ENCODE measurements around the gene AURKAIP1. TPM values are rescaled to one million over a fixed set of nuclear protein-coding genes. Genes with fewer than 3 reads are reported as not detected.

Gene AURKAIP1
- total and polyA plus RNA-seq, 2 of the 13 experiments (the other 11 are each of a cell fraction or from before 2014, with no cell fraction given) = 69.5 to 175 TPM

DNA sequence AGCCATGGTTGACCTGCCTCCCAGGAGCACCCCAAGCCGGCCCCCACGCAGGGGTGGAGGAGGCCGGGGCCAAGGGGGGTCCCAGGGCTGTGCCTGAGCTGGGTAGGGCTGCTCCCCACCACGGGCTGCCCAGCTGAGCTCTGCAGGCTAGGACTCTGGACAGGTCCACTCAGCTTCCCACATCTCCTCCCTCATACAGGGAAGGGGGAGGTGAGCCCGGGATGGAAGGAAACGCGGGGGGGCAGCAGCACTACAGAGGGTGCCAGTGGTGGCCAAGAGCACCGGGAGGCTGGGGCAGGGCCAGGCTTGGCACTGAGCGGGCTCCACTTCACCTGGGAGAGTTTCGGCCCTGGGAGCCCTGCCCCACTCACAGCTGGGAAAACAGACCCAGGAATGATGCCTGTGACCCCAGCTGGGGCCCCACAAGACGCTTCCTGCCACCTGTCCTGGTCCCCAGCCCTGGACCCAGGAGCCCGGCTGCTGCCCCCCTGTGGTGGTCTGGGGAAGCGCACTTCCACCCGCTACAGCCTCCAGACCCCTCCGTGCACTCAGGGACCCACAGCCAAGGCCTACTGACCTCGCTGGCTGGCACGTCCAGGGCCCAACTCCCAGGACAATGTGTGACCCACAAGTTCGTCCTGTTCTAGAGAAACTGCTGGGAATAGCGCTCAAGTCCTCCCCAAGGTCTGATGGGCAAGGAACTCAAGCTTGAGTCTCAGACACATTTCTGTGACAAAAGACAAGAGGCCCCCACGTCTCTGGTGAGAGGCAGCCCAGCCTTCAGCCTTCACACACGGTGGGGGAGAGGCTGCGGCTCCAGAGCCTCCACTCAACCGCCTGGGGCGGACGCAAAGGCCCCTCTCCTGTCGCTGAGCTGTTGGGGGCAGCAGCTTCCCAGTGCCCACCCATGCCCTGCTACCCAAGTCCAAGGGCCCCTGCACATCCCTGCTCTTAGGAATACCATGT, 3.0 kb downstream of the AURKAIP1 start (continued):
- TF ChIP-seq, protein P1, sequence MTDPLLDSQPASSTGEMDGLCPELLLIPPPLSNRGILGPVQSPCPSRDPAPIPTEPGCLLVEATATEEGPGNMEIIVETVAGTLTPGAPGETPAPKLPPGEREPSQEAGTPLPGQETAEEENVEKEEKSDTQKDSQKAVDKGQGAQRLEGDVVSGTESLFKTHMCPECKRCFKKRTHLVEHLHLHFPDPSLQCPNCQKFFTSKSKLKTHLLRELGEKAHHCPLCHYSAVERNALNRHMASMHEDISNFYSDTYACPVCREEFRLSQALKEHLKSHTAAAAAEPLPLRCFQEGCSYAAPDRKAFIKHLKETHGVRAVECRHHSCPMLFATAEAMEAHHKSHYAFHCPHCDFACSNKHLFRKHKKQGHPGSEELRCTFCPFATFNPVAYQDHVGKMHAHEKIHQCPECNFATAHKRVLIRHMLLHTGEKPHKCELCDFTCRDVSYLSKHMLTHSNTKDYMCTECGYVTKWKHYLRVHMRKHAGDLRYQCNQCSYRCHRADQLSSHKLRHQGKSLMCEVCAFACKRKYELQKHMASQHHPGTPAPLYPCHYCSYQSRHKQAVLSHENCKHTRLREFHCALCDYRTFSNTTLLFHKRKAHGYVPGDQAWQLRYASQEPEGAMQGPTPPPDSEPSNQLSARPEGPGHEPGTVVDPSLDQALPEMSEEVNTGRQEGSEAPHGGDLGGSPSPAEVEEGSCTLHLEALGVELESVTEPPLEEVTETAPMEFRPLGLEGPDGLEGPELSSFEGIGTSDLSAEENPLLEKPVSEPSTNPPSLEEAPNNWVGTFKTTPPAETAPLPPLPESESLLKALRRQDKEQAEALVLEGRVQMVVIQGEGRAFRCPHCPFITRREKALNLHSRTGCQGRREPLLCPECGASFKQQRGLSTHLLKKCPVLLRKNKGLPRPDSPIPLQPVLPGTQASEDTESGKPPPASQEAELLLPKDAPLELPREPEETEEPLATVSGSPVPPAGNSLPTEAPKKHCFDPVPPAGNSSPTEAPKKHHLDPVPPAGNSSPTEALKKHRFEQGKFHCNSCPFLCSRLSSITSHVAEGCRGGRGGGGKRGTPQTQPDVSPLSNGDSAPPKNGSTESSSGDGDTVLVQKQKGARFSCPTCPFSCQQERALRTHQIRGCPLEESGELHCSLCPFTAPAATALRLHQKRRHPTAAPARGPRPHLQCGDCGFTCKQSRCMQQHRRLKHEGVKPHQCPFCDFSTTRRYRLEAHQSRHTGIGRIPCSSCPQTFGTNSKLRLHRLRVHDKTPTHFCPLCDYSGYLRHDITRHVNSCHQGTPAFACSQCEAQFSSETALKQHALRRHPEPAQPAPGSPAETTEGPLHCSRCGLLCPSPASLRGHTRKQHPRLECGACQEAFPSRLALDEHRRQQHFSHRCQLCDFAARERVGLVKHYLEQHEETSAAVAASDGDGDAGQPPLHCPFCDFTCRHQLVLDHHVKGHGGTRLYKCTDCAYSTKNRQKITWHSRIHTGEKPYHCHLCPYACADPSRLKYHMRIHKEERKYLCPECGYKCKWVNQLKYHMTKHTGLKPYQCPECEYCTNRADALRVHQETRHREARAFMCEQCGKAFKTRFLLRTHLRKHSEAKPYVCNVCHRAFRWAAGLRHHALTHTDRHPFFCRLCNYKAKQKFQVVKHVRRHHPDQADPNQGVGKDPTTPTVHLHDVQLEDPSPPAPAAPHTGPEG (CRISPR knock-in tag; IDR thresholded peaks at IDR 0.05) = 0 out of 2 replicates have a peak, but pooled peaks have one; percentile 43
- TF ChIP-seq SIX1 (CRISPR knock-in tag; IDR thresholded peaks at IDR 0.05; ENCODE audit: borderline replicate concordance) (no peak), ZSCAN25 (CRISPR knock-in tag; IDR thresholded peaks at IDR 0.05) (peak; percentile 50; the same call in 1 of the 2 replicates), ZSCAN29 (CRISPR knock-in tag; conservative IDR thresholded peaks at IDR 0.05) (no peak), ETV5 (CRISPR knock-in tag; IDR thresholded peaks at IDR 0.05; ENCODE audit: borderline replicate concordance) (0 out of 2 replicates have a peak, but pooled peaks have one; percentile 33), NKX3-1 (CRISPR knock-in tag; IDR thresholded peaks at IDR 0.05) (no peak), SAP130 (CRISPR knock-in tag; IDR thresholded peaks at IDR 0.05; ENCODE audit: low read depth) (peak; percentile 48; the same call in 1 of the 2 replicates), ZKSCAN8 (CRISPR knock-in tag; IDR thresholded peaks at IDR 0.05; ENCODE audit: borderline replicate concordance) (no peak), ZNF235 (CRISPR knock-in tag; IDR thresholded peaks at IDR 0.05; ENCODE audit: borderline replicate concordance) (no peak), EP300 (IDR thresholded peaks at IDR 0.05; ENCODE audit: low read depth in 2 of 2, low read length in 2 of 2) (no peak), EP300 (CRISPR knock-in tag; IDR thresholded peaks at IDR 0.05; ENCODE audit: borderline replicate concordance) (no peak), ZNF879 (CRISPR knock-in tag; IDR thresholded peaks at IDR 0.05) (no peak), XBP1 (CRISPR knock-in tag; IDR thresholded peaks at IDR 0.05) (no peak), RAD21 (CRISPR knock-in tag; IDR thresholded peaks at IDR 0.05) (peak; percentile 86), ELF4 (CRISPR knock-in tag; IDR thresholded peaks at IDR 0.05; ENCODE audit: borderline replicate concordance) (no peak)
- TF ChIP-seq, protein P2, sequence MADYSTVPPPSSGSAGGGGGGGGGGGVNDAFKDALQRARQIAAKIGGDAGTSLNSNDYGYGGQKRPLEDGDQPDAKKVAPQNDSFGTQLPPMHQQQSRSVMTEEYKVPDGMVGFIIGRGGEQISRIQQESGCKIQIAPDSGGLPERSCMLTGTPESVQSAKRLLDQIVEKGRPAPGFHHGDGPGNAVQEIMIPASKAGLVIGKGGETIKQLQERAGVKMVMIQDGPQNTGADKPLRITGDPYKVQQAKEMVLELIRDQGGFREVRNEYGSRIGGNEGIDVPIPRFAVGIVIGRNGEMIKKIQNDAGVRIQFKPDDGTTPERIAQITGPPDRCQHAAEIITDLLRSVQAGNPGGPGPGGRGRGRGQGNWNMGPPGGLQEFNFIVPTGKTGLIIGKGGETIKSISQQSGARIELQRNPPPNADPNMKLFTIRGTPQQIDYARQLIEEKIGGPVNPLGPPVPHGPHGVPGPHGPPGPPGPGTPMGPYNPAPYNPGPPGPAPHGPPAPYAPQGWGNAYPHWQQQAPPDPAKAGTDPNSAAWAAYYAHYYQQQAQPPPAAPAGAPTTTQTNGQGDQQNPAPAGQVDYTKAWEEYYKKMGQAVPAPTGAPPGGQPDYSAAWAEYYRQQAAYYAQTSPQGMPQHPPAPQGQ (CRISPR knock-in tag; IDR thresholded peaks at IDR 0.05; ENCODE audit: borderline replicate concordance) = no peak
- TF ChIP-seq, protein P3, sequence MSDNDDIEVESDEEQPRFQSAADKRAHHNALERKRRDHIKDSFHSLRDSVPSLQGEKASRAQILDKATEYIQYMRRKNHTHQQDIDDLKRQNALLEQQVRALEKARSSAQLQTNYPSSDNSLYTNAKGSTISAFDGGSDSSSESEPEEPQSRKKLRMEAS (IDR thresholded peaks at IDR 0.05) = no peak
- TF ChIP-seq, protein P4, sequence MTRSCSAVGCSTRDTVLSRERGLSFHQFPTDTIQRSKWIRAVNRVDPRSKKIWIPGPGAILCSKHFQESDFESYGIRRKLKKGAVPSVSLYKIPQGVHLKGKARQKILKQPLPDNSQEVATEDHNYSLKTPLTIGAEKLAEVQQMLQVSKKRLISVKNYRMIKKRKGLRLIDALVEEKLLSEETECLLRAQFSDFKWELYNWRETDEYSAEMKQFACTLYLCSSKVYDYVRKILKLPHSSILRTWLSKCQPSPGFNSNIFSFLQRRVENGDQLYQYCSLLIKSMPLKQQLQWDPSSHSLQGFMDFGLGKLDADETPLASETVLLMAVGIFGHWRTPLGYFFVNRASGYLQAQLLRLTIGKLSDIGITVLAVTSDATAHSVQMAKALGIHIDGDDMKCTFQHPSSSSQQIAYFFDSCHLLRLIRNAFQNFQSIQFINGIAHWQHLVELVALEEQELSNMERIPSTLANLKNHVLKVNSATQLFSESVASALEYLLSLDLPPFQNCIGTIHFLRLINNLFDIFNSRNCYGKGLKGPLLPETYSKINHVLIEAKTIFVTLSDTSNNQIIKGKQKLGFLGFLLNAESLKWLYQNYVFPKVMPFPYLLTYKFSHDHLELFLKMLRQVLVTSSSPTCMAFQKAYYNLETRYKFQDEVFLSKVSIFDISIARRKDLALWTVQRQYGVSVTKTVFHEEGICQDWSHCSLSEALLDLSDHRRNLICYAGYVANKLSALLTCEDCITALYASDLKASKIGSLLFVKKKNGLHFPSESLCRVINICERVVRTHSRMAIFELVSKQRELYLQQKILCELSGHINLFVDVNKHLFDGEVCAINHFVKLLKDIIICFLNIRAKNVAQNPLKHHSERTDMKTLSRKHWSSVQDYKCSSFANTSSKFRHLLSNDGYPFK (CRISPR knock-in tag; IDR thresholded peaks at IDR 0.05; ENCODE audit: borderline replicate concordance) = no peak
